K562 (cell line): ENCODE results near the gene SLC39A11. TPM values are rescaled to one million over a fixed set of nuclear protein-coding genes. Genes with fewer than 3 reads are reported as not detected.

Source experiments
- ATAC-seq: fragments of 200-7000 bp; cut with Tn5 transposase; 3 replicates; pipeline ENCODE4 v1.9.1; 2020; ENCODE audit warnings: moderate library complexity
- BruUV-seq: library from RNA; stranded (reverse); fragments of 400-500 nt; replicated peaks from 2 replicates; lab custom pipeline; 2021; lab: Mats Ljungman, UMichigan
- CTCF ChIA-PET: fragments of 300-600 bp; formaldehyde crosslinking; extraction: SDS; loops from one replicate; lab custom pipeline; 2021; ENCODE audit warnings: low intra/inter-chr PET ratio; lab: Yijun Ruan, JAX
- POLR2A ChIA-PET: fragments of 300-600, 350-650 bp; sonication (Branson Sonifier 250); formaldehyde crosslinking; extraction: SDS; loops from one replicate; lab custom pipeline; 2021; ENCODE audit warnings: antibody characterized with exemption, inconsistent platforms; lab: Yijun Ruan, JAX
- DNase-seq, 4 experiments: peaks; one replicate each; pipeline versions ENCODE4 v3.0.0 to v3.0.0-alpha.2; 2011 to 2018; ENCODE audit warnings: low spot score in 3 of 4, mixed read lengths in 3 of 4; ENCODE audit errors: extremely low read depth in 1 of 4
- FAIRE-seq: peaks from 2 replicates; lab custom pipeline; 2011; peaks lifted over from hg19 to GRCh38; lab: Jason Lieb, UNC
- H2AFZ ChIP-seq: 2 replicates; pipeline ENCODE4 v1.6.0; 2011; ENCODE audit warnings: low read depth, low read length, control low read depth, inconsistent platforms
- H3K27ac ChIP-seq: fragments of 200-600 bp; 3 replicates; pipeline ENCODE4 v1.8.0; 2011; ENCODE audit warnings: low read depth, mild to moderate bottlenecking, control low read depth, inconsistent platforms, low read length, moderate library complexity, mixed read lengths; ENCODE audit errors: extremely low read depth
- H3K27me3 ChIP-seq, 2 experiments: fragments of 300-600 bp in 1 of 2; 2 replicates in 1 of 2; 3 replicates in 1 of 2; pipeline versions ENCODE4 v1.6.0 to v1.8.0; 2011; ENCODE audit warnings: inconsistent platforms in 2 of 2, low read length in 2 of 2, mild to moderate bottlenecking in 1 of 2, mixed read lengths in 1 of 2, moderate library complexity in 1 of 2; ENCODE audit not compliant: control insufficient read depth in 2 of 2, insufficient read depth in 2 of 2
- H3K36me3 ChIP-seq: fragments of 300-600 bp; 3 replicates; pipeline ENCODE4 v1.8.0; 2011; ENCODE audit warnings: mild to moderate bottlenecking, low read length, inconsistent platforms; ENCODE audit not compliant: control insufficient read depth, insufficient read depth
- H3K4me1 ChIP-seq, 2 experiments: fragments of 200-600 bp in 1 of 2; replicated peaks in 1 of 2; 2 replicates in 1 of 2; 3 replicates in 1 of 2; pipeline versions ENCODE4 v1.5.1 to v1.8.0; 2011; ENCODE audit warnings: inconsistent platforms in 2 of 2, low read length in 2 of 2, mild to moderate bottlenecking in 1 of 2, mixed read lengths in 1 of 2, moderate library complexity in 1 of 2; ENCODE audit not compliant: control insufficient read depth in 2 of 2, insufficient read depth in 2 of 2
- H3K4me2 ChIP-seq: 2 replicates; pipeline ENCODE4 v1.6.1; 2011; ENCODE audit warnings: low read length, control low read depth, inconsistent platforms, mixed read lengths; ENCODE audit not compliant: insufficient read depth
- H3K4me3 ChIP-seq: fragments of 200-600 bp; sonication (generic), shearing (Covaris generic); 2 replicates; pipeline ENCODE4 v1.5.1; 2016; ENCODE audit warnings: control low read depth, inconsistent platforms
- H3K79me2 ChIP-seq: fragments of 200-600 bp; 3 replicates; pipeline ENCODE4 v1.8.0; 2011; ENCODE audit warnings: low read length, inconsistent platforms; ENCODE audit not compliant: control insufficient read depth, insufficient read depth
- H3K9ac ChIP-seq, 2 experiments: 2 replicates each; pipeline versions ENCODE4 v1.6.0 to v1.6.1; 2011; ENCODE audit warnings: low read depth in 2 of 2, low read length in 2 of 2, control low read depth in 1 of 2, inconsistent platforms in 1 of 2, mild to moderate bottlenecking in 1 of 2, mixed read lengths in 1 of 2; ENCODE audit not compliant: insufficient read depth in 1 of 2
- H3K9me1 ChIP-seq: one replicate; pipeline ENCODE4 v1.6.0; 2011; ENCODE audit warnings: inconsistent platforms, mild to moderate bottlenecking, low read length, moderate library complexity; ENCODE audit not compliant: control insufficient read depth, insufficient read depth
- H3K9me3 ChIP-seq: replicated peaks from 2 replicates; pipeline ENCODE4 v1.5.1; 2011; ENCODE audit warnings: low read depth, low read length, inconsistent platforms; ENCODE audit not compliant: control insufficient read depth, insufficient read depth
- H4K20me1 ChIP-seq: replicated peaks from 2 replicates; pipeline ENCODE4 v1.6.1; 2011; ENCODE audit warnings: low read length, inconsistent platforms, mixed read lengths; ENCODE audit not compliant: control insufficient read depth, insufficient read depth
- CBX1 ChIP-seq: sonication (generic); IDR thresholded peaks from 2 replicates; pipeline ENCODE4 v1.6.1; 2016; ENCODE audit warnings: antibody characterized with exemption, low read depth, mild to moderate bottlenecking
- CEBPG ChIP-seq, 3 experiments: fragments of 200-800 bp in 1 of 3; sonication (Bioruptor generic) in 1 of 3; sonication (generic) in 1 of 3; formaldehyde crosslinking in 1 of 3; IDR thresholded peaks in 2 of 3; conservative IDR thresholded peaks in 1 of 3; 2 replicates each; pipeline versions ENCODE4 v1.6.1 to v1.8.0; 2016 to 2022; ENCODE audit warnings: missing compliant biosample characterization in 2 of 3, missing genetic modification characterization in 2 of 3, mild to moderate bottlenecking in 1 of 3, missing genetic modification reagents in 1 of 3
- E2F3 ChIP-seq: fragments of 250-450 bp; sonication (Bioruptor Pico); IDR thresholded peaks from 2 replicates; pipeline ENCODE4 v1.4.0; 2020; ENCODE audit warnings: mild to moderate bottlenecking
- EHMT2 ChIP-seq: fragments of 450-650 bp; IDR thresholded peaks from 2 replicates; pipeline ENCODE4 v1.6.1; 2018; ENCODE audit warnings: antibody characterized with exemption
- GABPB1 ChIP-seq: sonication (generic); formaldehyde crosslinking; IDR thresholded peaks from 2 replicates; pipeline ENCODE4 v1.8.0; 2022; ENCODE audit warnings: mild to moderate bottlenecking, missing genetic modification reagents
- GTF2F1 ChIP-seq: IDR thresholded peaks from 2 replicates; pipeline ENCODE4 v1.6.1; 2011; ENCODE audit warnings: low read depth, low read length, improper control_type of control experiment
- RUNX1 ChIP-seq: sonication (generic); IDR thresholded peaks from 2 replicates; pipeline ENCODE4 v1.6.1; 2016; ENCODE audit warnings: antibody characterized with exemption, low read depth
- SMAD3 ChIP-seq: fragments of 450-650 bp; formaldehyde crosslinking; conservative IDR thresholded peaks from 2 replicates; pipeline ENCODE4 v1.4.0; 2020; ENCODE audit warnings: mild to moderate bottlenecking
- ZNF197 ChIP-seq: fragments of 200-800 bp; sonication (Bioruptor generic); IDR thresholded peaks from 2 replicates; pipeline ENCODE4 v1.6.1; 2016; ENCODE audit warnings: low read depth, missing genetic modification characterization, missing compliant biosample characterization
- ZNF449 ChIP-seq: fragments of 250-450 bp; sonication (Bioruptor Pico); IDR thresholded peaks from 2 replicates; pipeline ENCODE4 v1.8.0; 2022; ENCODE audit warnings: moderate library complexity, mild to moderate bottlenecking, inconsistent platforms
- ZNF644 ChIP-seq: fragments of 200-800 bp; sonication (Bioruptor generic); IDR thresholded peaks from 2 replicates; pipeline ENCODE4 v1.6.1; 2016; ENCODE audit warnings: low read depth, missing genetic modification characterization, missing compliant biosample characterization
- ZNF830 ChIP-seq: fragments of 250-450 bp; sonication (Bioruptor Pico); IDR thresholded peaks from 2 replicates; pipeline ENCODE4 v1.5.0; 2021; ENCODE audit warnings: mild to moderate bottlenecking
- WGBS: fragments of 100-300 bp; shearing (Covaris generic); methylation state at CpG from one replicate; pipeline ENCODE4 v1.1.6; 2016; ENCODE audit warnings: low coverage, mixed read lengths; ENCODE audit not compliant: insufficient coverage; ENCODE audit errors: missing lambda C conversion rate; 5-methylcytosine and 5-hydroxymethylcytosine counted together
- in situ Hi-C: fragments of 300-500 bp; cut with MboI; formaldehyde crosslinking; loops from 4 replicates; pipeline ENCODE4 v1.15.0; 2018; ENCODE audit warnings: inconsistent platforms, mixed read lengths
- intact Hi-C: fragments of 100-400 bp; cut with micrococcal nuclease; formaldehyde crosslinking; loops from 2 replicates; pipeline ENCODE4 v1.14.2; 2022
- polyA plus RNA-seq, 8 experiments: library from polyadenylated mRNA; depleted of rRNA in 4 of 8; stranded (reverse) in 5 of 8; unstranded in 3 of 8; fragments of >200 nt; fragmentation: Nextera tagmentation in 2 of 8; fragmentation: Illumina TruSeq in 1 of 8; extraction: Ambion mirVana in 2 of 8; extraction: Trizol in 1 of 8; gene quantifications; 2 replicates each; pipeline versions ENCODE4 v1.2.1 to v1.2.3, GENCODE V29; 2011 to 2014; ENCODE audit warnings: inconsistent platforms in 1 of 8, missing spikeins in 1 of 8
- total RNA-seq, 7 experiments: library from RNA; depleted of rRNA in 6 of 7; stranded (reverse); fragments of >200 nt in 6 of 7; fragmentation: Illumina TruSeq in 2 of 7; extraction: Trizol in 2 of 7; gene quantifications; 2 replicates each; pipeline versions ENCODE4 v1.2.1 to v1.2.3, GENCODE V29; 2011 to 2021; ENCODE audit warnings: low replicate concordance in 1 of 7

SLC39A11 gene
- total and polyA plus RNA-seq, 9 of the 15 experiments (the other 6 are each of a cell fraction or from before 2014, with no cell fraction given) = 10.5 to 26.4 (median 13.4) TPM

- no TSS peak for BruUV-seq
- ATAC-seq (no peak), DNase-seq (no peak), FAIRE-seq (no peak)
- CTCF ChIA-PET = interaction anchor here (0.5 kb wide), 1 partner anchor 13 kb away, joined by 3 read pairs; no protein-coding TSS in a partner anchor
- H4K20me1 ChIP-seq = no peaks in the 10 kb centered on the region
- H3K4me1 ChIP-seq = no peaks in the 10 kb centered on the region
- POLR2A ChIA-PET = interaction anchor here (0.6 to 1.2 kb wide), 3 partner anchors 17 to 53 kb away, joined by 3 to 4 read pairs (median 3); no protein-coding TSS in a partner anchor
- H3K36me3 ChIP-seq = no peaks in the 10 kb centered on the region
- H3K27ac ChIP-seq = no peak overlapping the region
- in situ Hi-C loops (no loop called here), intact Hi-C loops (no loop called here)
- WGBS = 55% methylated on average over 3 of the region's 3 CpGs
- H3K9ac ChIP-seq = no peak overlapping the region
- H3K4me2 ChIP-seq = no peak overlapping the region
- H3K4me3 ChIP-seq = no peak overlapping the region
- no peaks in the 10 kb centered on the region for H3K27me3 ChIP-seq
- no peaks in the 10 kb centered on the region for H3K9me3 ChIP-seq
- H3K9me1 ChIP-seq = no peaks in the 10 kb centered on the region
- TF ChIP-seq CEBPG (CRISPR knock-in tag; IDR thresholded peaks at IDR 0.05) (no peak), CEBPG (tag; conservative IDR thresholded peaks at IDR 0.05 in 1 of 2, IDR thresholded peaks at IDR 0.05 in 1 of 2) (0 out of 4 replicates have a peak, but pooled peaks of 1 of the 2 experiments have one; percentile 52), CBX1 (no peak)
- no peak overlapping the region for H2AFZ ChIP-seq
- H3K79me2 ChIP-seq = no peaks in the 10 kb centered on the region
Observed at GRCh38 chr17:72811976-72812687, 280.4 kb downstream of the SLC39A11 start.

GRCh38 chr17:72810991-72811508, 281.4 kb downstream of the SLC39A11 start:
- Histone ChIP-seq H4K20me1 (no peaks in the 10 kb centered on the region), H2AFZ (no peak overlapping the region), H3K4me1 (no peaks in the 10 kb centered on the region), H3K27ac (no peak overlapping the region), H3K4me3 (no peak overlapping the region), H3K27me3 (no peaks in the 10 kb centered on the region), H3K9ac (no peak overlapping the region), H3K36me3 (no peaks in the 10 kb centered on the region), H3K9me3 (no peaks in the 10 kb centered on the region), H3K9me1 (no peaks in the 10 kb centered on the region), H3K4me2 (no peak overlapping the region), H3K79me2 (no peaks in the 10 kb centered on the region)
- POLR2A ChIA-PET = interaction anchor here (0.7 kb wide), 1 partner anchor 23 kb away, joined by 3 read pairs; no protein-coding TSS in a partner anchor
- DNase-seq (no peak), FAIRE-seq (no peak), ATAC-seq (no peak)
- 55% methylated on average over 1 of the region's 1 CpG for WGBS
- BruUV-seq = no TSS peak
- CTCF ChIA-PET = no interaction called here
- in situ Hi-C loops = no loop called here
- intact Hi-C loops = no loop called here
- TF ChIP-seq GTF2F1 = no peak
- TF ChIP-seq SMAD3 (CRISPR knock-in tag) = no peak
- no peak for TF ChIP-seq GABPB1 (CRISPR knock-in tag)
- no peak for TF ChIP-seq RUNX1
- TF ChIP-seq ZNF449 (CRISPR knock-in tag) = no peak
- TF ChIP-seq E2F3 (CRISPR knock-in tag) = no peak
- TF ChIP-seq ZNF830 (CRISPR knock-in tag) = no peak
- no peak for TF ChIP-seq EHMT2
- TF ChIP-seq ZNF644 (tag) = no peak
- no peak for TF ChIP-seq ZNF197
